Measurements from ENCODE around the gene TNNT2.

Gene TNNT2

GRCh38 chr1:201346337-201346939 is 31.0 kb downstream of the TNNT2 start:
- Histone ChIP-seq H3K27me3 (ENCODE audit: insufficient read depth, low read length) (no peaks in the 10 kb centered on the region), H3K4me3 (ENCODE audit: low read length) (no peak overlapping the region), H3K4me1 (ENCODE audit: insufficient read depth, low read length) (peaks cover 13% of the 10 kb centered on the region), H3K9me3 (ENCODE audit: insufficient read depth, low read depth, low read length) (peaks cover 10% of the 10 kb centered on the region; the same call in 1 of the 2 replicates), H3K36me3 (ENCODE audit: insufficient read depth, low read length) (no peaks in the 10 kb centered on the region), H3K9ac (ENCODE audit: low read depth, low read length) (no peak overlapping the region), H3K27ac (ENCODE audit: low read depth, low read length) (no peak overlapping the region)
- WGBS: 62% methylated on average over 5 of the region's 5 CpGs

- no peak overlapping the region for H3K9ac ChIP-seq (ENCODE audit: low read depth, low read length)
- H3K4me1 ChIP-seq (ENCODE audit: insufficient read depth, low read length): peaks cover 13% of the 10 kb centered on the region
- H3K27ac ChIP-seq (ENCODE audit: low read depth, low read length): no peak overlapping the region
- 95% methylated on average over 5 of the region's 5 CpGs for WGBS
- H3K27me3 ChIP-seq (ENCODE audit: insufficient read depth, low read length): no peaks in the 10 kb centered on the region
- no peak overlapping the region for H3K4me3 ChIP-seq (ENCODE audit: low read length)
- no peaks in the 10 kb centered on the region for H3K36me3 ChIP-seq (ENCODE audit: insufficient read depth, low read length)
- H3K9me3 ChIP-seq (ENCODE audit: insufficient read depth, low read depth, low read length): peaks cover 11% of the 10 kb centered on the region; the same call in 1 of the 2 replicates
Measured at GRCh38 chr1:201345081-201345355, 32.5 kb downstream of the TNNT2 start.

- WGBS: 79% methylated on average over 7 of the region's 7 CpGs
- H3K4me1 ChIP-seq (ENCODE audit: insufficient read depth, low read length): peaks cover 13% of the 10 kb centered on the region
- H3K36me3 ChIP-seq (ENCODE audit: insufficient read depth, low read length): no peaks in the 10 kb centered on the region
- no peak overlapping the region for H3K27ac ChIP-seq (ENCODE audit: low read depth, low read length)
- no peaks in the 10 kb centered on the region for H3K27me3 ChIP-seq (ENCODE audit: insufficient read depth, low read length)
- no peak overlapping the region for H3K4me3 ChIP-seq (ENCODE audit: low read length)
- H3K9ac ChIP-seq (ENCODE audit: low read depth, low read length): no peak overlapping the region
- H3K9me3 ChIP-seq (ENCODE audit: insufficient read depth, low read depth, low read length): peaks cover 11% of the 10 kb centered on the region; the same call in 1 of the 2 replicates
Measured at GRCh38 chr1:201344206-201345080, 33.0 kb downstream of the TNNT2 start.

- Histone ChIP-seq H3K4me1 (ENCODE audit: insufficient read depth, low read length) (no peaks in the 10 kb centered on the region), H3K4me3 (ENCODE audit: low read length) (no peak overlapping the region), H3K9me3 (ENCODE audit: insufficient read depth, low read depth, low read length) (peaks cover 11% of the 10 kb centered on the region; the same call in 1 of the 2 replicates), H3K27me3 (ENCODE audit: insufficient read depth, low read length) (no peaks in the 10 kb centered on the region), H3K27ac (ENCODE audit: low read depth, low read length) (no peak overlapping the region), H3K9ac (ENCODE audit: low read depth, low read length) (no peak overlapping the region), H3K36me3 (ENCODE audit: insufficient read depth, low read length) (no peaks in the 10 kb centered on the region)
- WGBS: no CpG with 5 or more reads among the region's 1 CpG
Measured at GRCh38 chr1:201341377-201341776, 36.1 kb downstream of the TNNT2 start.

GRCh38 chr1:201336711-201337450 is 40.6 kb downstream of the TNNT2 start:
- Histone ChIP-seq H3K27ac (ENCODE audit: low read depth, low read length) (no peak overlapping the region), H3K36me3 (ENCODE audit: insufficient read depth, low read length) (no peaks in the 10 kb centered on the region), H3K4me1 (ENCODE audit: insufficient read depth, low read length) (no peaks in the 10 kb centered on the region), H3K27me3 (ENCODE audit: insufficient read depth, low read length) (no peaks in the 10 kb centered on the region), H3K9ac (ENCODE audit: low read depth, low read length) (no peak overlapping the region), H3K4me3 (ENCODE audit: low read length) (no peak overlapping the region), H3K9me3 (ENCODE audit: insufficient read depth, low read depth, low read length) (peaks cover 5% of the 10 kb centered on the region; the same call in 1 of the 2 replicates)
- WGBS: 92% methylated on average over 9 of the region's 9 CpGs

GRCh38 chr1:201335901-201336300 is 41.6 kb downstream of the TNNT2 start:
- Histone ChIP-seq H3K9ac (ENCODE audit: low read depth, low read length) (no peak overlapping the region), H3K27ac (ENCODE audit: low read depth, low read length) (no peak overlapping the region), H3K4me1 (ENCODE audit: insufficient read depth, low read length) (no peaks in the 10 kb centered on the region), H3K27me3 (ENCODE audit: insufficient read depth, low read length) (no peaks in the 10 kb centered on the region), H3K36me3 (ENCODE audit: insufficient read depth, low read length) (no peaks in the 10 kb centered on the region), H3K9me3 (ENCODE audit: insufficient read depth, low read depth, low read length) (no peaks in the 10 kb centered on the region), H3K4me3 (ENCODE audit: low read length) (no peak overlapping the region)
- WGBS: 92% methylated on average over 3 of the region's 3 CpGs

- no peak overlapping the region for H3K27ac ChIP-seq (ENCODE audit: low read depth, low read length)
- H3K36me3 ChIP-seq (ENCODE audit: insufficient read depth, low read length): no peaks in the 10 kb centered on the region
- no peaks in the 10 kb centered on the region for H3K27me3 ChIP-seq (ENCODE audit: insufficient read depth, low read length)
- H3K4me3 ChIP-seq (ENCODE audit: low read length): no peak overlapping the region
- no peaks in the 10 kb centered on the region for H3K4me1 ChIP-seq (ENCODE audit: insufficient read depth, low read length)
- 89% methylated on average over 10 of the region's 10 CpGs for WGBS
- H3K9ac ChIP-seq (ENCODE audit: low read depth, low read length): no peak overlapping the region
- no peaks in the 10 kb centered on the region for H3K9me3 ChIP-seq (ENCODE audit: insufficient read depth, low read depth, low read length)
Measured at GRCh38 chr1:201335174-201335870, 42.2 kb downstream of the TNNT2 start.

GRCh38 chr1:201334325-201335173 is 42.9 kb downstream of the TNNT2 start:
- no peaks in the 10 kb centered on the region for H3K4me1 ChIP-seq (ENCODE audit: insufficient read depth, low read length)
- H3K27ac ChIP-seq (ENCODE audit: low read depth, low read length): no peak overlapping the region
- no peaks in the 10 kb centered on the region for H3K9me3 ChIP-seq (ENCODE audit: insufficient read depth, low read depth, low read length)
- 94% methylated on average over 10 of the region's 11 CpGs for WGBS
- no peak overlapping the region for H3K9ac ChIP-seq (ENCODE audit: low read depth, low read length)
- H3K27me3 ChIP-seq (ENCODE audit: insufficient read depth, low read length): no peaks in the 10 kb centered on the region
- no peaks in the 10 kb centered on the region for H3K36me3 ChIP-seq (ENCODE audit: insufficient read depth, low read length)
- H3K4me3 ChIP-seq (ENCODE audit: low read length): no peak overlapping the region

GRCh38 chr1:201332616-201333335 is 44.7 kb downstream of the TNNT2 start:
- WGBS: 95% methylated on average over 10 of the region's 10 CpGs
- Histone ChIP-seq H3K27me3 (ENCODE audit: insufficient read depth, low read length) (no peaks in the 10 kb centered on the region), H3K9me3 (ENCODE audit: insufficient read depth, low read depth, low read length) (no peaks in the 10 kb centered on the region), H3K4me3 (ENCODE audit: low read length) (no peak overlapping the region), H3K9ac (ENCODE audit: low read depth, low read length) (no peak overlapping the region), H3K4me1 (ENCODE audit: insufficient read depth, low read length) (no peaks in the 10 kb centered on the region), H3K27ac (ENCODE audit: low read depth, low read length) (no peak overlapping the region), H3K36me3 (ENCODE audit: insufficient read depth, low read length) (no peaks in the 10 kb centered on the region)

GRCh38 chr1:201332021-201332420 is 45.5 kb downstream of the TNNT2 start:
- Histone ChIP-seq H3K9me3 (ENCODE audit: insufficient read depth, low read depth, low read length) (no peaks in the 10 kb centered on the region), H3K27me3 (ENCODE audit: insufficient read depth, low read length) (no peaks in the 10 kb centered on the region), H3K4me1 (ENCODE audit: insufficient read depth, low read length) (no peaks in the 10 kb centered on the region), H3K9ac (ENCODE audit: low read depth, low read length) (no peak overlapping the region), H3K27ac (ENCODE audit: low read depth, low read length) (no peak overlapping the region), H3K36me3 (ENCODE audit: insufficient read depth, low read length) (no peaks in the 10 kb centered on the region), H3K4me3 (ENCODE audit: low read length) (no peak overlapping the region)
- WGBS: 92% methylated on average over 8 of the region's 8 CpGs

Measured in HUES64 (cell line).